Measurements from ENCODE around the gene COPS6.

- TF ChIP-seq POLR2AphosphoS5 (IDR thresholded peaks at IDR 0.05) (peak in 1 of 3 donors; percentile 19), CTCF (IDR thresholded peaks at IDR 0.05 in 8 of 11, conservative IDR thresholded peaks at IDR 0.05 in 3 of 11) (no peak), POLR2A (IDR thresholded peaks at IDR 0.05) (no peak)
Observed at GRCh38 chr7:100106633-100107032, 17.9 kb downstream of the COPS6 start.
